Left ventricle myocardium superior (tissue), 1 donor: Measurements from ENCODE around the gene NKPD1. TPM values are rescaled to one million over a fixed set of nuclear protein-coding genes. Genes with fewer than 3 reads are reported as not detected.
A peak's percentile ranks its signal among the peaks of the same experiment; 100 is the strongest.

Experiments used
- ATAC-seq: fragments of 200-7000 bp; cut with Tn5 transposase; one replicate; pipeline ENCODE4 v1.9.1; 2020; ENCODE audit warnings: mild to moderate bottlenecking, moderate library complexity
- DNase-seq: peaks from one replicate; pipeline ENCODE4 v3.0.0-alpha.2; 2020
- intact Hi-C: fragments of 100-400 bp; cut with micrococcal nuclease; formaldehyde crosslinking; loops from one replicate; pipeline ENCODE4 v1.11.0; 2022
- total RNA-seq: library from RNA; stranded (reverse); fragmentation: NEBNext Ultra II Directional; extraction: Animal tissue kit (Norgen Biotek cat#: 25700); gene quantifications from one replicate; pipeline ENCODE4 v1.2.1, GENCODE V29; 2021
- donor health status: DM: no; HTN: yes; CAD: no; lungs with severe emphysema.

The NKPD1 gene
- total RNA-seq, 1 donor from 2014 or later: 0.07 TPM

DNA sequence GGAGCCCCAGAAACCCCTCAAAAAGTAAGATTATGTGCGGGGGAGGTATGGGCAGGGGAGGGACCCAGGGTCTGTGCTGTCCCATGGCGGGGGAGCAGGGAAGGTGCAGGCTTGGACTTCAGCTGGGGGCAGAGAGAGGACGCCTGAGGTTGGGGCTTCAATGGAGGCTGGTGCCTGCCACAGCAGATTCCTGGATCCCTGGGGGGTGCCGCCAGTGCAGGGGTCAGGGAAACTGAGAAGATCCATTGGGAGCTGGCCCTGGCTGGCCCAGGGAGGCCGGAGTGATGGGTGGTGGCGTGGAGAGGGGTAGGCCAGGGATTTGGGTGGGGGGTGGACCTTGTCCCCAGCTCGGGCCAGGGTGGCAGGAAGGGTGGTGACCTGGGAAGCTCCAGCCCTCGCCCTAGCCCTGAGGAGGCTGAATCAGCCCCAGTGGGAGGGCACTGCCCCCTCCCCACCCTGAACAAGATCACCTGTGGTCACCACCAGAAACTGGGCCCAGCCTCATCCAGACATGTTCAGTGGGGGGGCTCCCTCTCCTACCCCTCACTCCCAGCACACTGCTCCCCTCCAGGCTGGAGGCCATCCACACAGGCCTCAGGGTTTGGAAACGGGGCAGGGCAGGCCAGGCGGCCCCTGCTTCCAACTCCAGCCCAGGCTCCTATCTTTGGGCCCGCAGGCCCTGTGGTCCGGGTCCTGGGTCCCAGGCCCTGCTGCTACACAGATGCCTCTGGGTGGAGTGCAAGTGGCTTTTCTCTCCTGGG, 1.4 kb downstream of the NKPD1 start:
- DNase-seq (no peak), ATAC-seq (no peak)
- intact Hi-C loops: no loop called here

DNA sequence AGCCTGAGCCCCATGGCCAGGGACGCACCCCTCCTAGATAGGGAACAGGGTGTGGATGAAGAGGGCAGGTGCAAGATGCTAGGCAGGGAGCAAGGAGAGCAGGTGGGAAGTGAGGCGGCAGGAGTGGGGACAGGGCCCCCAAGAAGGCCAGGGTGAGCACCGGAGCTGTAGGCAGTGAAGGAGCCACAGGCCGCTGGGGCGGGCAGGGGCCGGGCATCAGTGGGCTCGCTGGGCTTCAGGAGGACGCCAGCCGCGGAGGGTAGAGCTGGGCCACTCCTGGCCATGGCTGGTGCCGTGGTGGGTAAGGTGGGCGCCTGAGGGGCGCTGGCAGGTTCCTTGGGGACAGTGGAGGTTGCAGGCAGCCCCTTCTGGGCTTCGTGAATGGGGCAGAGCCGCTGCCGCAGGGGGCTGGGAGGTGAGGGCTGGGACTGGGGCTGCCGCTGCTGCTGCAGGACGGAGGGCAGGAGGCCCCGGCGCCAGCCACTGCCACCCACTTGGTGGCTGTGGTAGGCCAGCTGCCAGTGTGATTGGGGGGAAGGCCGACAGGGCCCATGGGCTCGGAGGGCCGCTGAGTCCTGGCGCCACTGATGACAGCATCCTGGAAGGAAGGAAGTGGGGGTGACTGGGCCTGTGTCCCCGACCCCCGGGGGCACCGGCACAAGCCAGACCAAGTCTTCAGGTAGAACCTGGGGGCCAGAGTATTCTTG, 2.1 kb downstream of the NKPD1 start:
- DNase-seq (no peak), ATAC-seq (no peak)
- intact Hi-C loops: no loop called here

DNA sequence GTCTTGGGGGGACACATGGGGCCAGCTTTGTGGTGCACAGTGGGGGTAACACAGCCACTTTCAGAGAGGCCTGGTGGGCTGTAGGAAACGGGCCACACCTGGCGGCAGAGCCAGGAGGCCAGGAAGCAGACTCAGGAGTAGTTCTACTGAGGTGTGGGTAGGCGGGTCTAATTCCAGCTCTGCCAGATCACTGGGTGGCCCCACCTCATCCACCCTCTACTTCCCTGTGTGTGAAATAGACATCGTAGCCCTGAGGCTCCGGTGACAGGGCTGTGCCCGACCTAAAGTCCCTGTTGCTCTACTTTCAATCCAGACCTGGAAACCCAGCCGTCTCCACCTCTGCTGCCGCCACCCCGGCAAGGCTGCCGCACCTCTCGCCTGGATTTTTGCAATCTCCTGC, 4.0 kb downstream of the NKPD1 start:
- DNase-seq: no peak
- intact Hi-C loops: no loop called here
- ATAC-seq: no peak

DNA sequence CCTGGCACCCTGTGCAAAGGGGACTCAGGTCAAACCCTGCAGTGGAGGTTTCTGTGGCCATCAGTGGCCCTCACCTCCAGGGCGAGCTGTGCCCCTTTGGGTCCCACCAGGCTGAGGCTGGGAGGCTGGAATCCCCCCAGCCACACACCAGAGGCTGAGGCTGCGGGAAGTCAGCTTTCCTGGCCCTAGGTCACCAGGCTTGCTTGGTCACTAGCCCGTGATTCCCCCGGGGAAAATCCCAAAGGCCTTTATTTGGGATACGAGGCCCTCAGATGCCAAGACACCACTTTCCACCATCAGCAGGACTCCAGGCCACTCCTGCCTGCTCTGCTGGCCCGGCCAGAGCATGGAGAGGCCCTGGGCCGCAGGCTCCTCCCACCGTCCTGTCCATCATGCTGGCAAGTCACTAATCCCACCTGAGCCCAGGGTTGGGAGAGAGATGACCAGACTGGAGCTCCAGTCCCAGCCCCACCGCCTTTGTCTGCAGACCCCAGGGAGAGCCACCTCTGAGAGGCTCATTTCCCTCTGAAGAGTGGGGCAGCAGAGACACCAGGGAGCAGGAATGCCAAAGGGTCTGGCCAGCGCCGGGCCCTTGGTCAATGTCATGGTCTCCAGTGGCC, 4.7 kb downstream of the NKPD1 start:
- DNase-seq: no peak
- ATAC-seq: no peak
- intact Hi-C loops: no loop called here

DNA sequence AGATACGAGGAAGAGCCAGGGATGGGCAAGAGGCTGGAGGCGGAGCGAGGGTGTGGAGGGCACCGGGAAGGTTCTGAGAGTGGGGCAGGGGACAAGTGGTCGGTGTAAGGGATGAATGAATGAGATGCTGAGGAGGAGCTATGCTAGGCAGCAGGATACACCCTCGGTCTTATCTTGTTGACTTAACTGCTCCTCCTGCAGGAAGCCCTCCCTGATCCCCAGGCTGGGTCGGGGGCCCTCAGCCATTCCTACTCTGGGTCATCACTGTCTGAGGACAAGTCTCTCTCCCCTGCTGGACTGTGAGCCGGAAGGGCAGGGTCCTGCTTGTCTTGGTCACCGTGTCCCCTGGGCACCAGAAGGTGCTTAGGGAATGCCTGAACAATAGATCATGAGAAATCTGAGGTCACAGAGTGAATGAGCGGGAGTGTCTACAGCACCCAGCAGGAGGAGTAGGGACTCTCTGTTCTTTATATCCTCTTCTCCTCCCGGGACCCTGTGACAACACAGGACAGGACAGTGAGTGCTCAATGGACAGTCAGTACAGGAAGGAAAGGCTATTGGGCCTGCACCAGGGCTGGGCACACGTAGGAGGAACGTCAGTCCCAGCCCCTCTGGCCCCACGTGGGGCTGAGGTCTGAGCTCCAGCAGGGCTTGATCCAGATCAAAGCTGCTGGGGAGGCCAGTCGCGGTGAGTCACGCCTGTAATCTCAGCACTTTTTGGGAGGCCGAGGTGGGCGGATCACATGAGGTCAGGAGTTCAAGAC, 6.5 kb downstream of the NKPD1 start:
- ATAC-seq: peak; percentile 36
- intact Hi-C loops: no loop called here
- DNase-seq: no peak

DNA sequence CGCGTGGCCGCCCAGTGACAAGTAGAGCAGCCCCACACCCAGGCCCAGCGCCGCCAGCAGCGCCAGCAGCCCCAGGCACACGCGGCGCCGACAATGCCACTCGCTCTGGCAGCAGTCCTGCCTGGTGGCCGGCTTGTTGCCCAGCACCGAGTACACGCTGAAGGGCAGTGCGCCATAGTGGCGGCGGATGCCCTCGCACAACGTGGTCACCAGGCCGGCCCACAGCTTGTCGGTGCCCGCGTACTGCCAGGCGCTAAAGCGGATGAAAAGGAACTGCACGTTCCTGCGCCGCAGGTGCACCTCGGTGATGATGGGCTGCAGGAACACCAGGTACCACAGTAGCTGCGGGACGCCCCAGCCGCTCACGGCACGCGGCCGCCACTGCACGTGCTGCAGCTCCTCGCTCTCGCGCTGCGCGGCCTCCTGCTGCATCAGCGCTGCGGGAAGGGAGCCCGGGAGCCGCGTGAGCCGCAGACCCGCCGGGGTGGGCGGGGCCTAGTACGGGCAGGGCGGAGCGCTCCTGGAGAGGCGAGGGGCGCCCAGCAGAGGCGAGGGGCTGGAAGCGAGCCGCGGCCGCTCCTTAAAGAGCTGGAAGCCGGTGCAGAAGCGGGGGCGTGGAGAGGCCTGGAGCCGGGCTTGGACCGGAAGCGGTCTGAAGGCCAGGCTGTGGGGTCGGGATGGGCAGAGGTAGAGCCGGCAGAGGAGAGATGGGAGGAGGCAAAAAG, 7.3 kb downstream of the NKPD1 start:
- peak; percentile 70 for DNase-seq
- ATAC-seq: peak; percentile 75
- intact Hi-C loops: no loop called here

DNA sequence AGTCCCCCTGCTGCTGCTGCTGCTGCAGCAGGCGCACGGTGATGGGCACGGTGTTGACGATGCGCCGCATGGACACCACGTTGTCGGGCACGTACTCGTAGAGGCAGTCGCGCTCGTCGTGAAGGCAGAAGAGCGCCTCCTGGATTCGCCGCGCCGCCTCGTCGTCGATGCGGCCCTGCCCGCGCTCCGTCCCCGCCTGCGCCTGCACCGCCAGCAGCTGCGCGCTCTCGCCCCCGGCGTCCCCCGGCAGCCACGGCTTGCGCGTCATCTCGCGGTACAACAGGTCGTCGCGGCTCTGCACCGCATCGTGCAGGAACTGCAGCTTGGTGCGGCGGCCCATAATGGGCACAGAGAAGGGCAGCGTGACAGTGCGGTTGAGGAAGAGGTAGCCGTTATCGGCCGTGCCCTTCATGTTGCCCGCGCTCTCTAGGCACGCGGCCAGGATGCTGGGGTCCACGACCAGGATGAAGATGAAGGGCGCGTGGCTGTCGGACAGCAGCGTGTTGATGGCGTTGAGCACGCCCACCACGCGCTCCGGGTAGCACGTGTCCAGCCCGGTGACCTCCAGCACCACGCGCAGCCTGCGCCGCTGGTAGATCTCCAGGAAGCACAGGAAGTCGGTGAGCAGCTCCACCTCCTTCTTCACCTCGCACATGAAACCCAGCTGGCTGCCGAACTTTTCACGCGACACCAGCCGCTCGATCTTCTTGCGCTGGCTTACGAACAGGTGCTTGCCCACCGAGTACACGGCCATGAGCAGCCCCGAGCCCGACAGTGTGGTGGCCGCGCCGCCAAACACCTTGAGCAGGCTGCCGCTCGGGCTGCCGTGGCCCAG, 8.1 kb downstream of the NKPD1 start:
- ATAC-seq: peak; percentile 60
- intact Hi-C loops: no loop called here
- DNase-seq: peak; percentile 64

DNA sequence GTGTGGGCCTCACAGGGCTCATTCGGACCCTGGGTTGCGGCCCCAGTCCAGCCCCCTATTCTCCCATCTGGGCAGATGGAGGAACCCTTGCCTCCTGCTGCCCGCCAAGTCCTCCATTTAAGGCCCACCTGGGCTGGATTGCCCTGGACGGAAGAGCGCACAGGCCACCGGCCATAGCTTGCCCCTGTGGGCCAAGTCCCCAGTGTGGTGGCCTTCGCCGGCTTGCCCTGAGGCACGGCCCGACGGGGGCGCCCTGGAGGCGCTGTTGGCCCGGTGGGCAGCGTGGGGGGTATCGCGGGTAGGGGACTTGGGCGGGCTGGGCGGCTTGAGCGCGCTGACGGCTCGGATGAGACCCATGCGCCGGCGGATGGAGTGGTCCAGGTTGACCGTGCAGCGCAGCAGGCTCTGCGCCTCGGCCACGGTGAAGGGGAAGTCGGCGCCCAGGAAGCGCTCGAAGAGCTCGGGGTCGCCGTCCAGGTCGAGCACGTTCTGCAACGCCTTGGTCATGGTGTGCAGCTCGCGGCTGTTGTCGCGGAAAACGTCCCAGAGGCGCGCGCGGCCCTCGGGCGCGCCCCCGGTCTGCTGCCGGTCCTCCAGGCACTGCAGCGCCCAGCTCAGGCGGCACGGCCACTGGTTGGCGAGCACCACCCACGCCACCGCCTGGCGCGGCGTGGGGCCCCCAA, 8.8 kb downstream of the NKPD1 start:
- ATAC-seq (no peak), DNase-seq (no peak)

DNA sequence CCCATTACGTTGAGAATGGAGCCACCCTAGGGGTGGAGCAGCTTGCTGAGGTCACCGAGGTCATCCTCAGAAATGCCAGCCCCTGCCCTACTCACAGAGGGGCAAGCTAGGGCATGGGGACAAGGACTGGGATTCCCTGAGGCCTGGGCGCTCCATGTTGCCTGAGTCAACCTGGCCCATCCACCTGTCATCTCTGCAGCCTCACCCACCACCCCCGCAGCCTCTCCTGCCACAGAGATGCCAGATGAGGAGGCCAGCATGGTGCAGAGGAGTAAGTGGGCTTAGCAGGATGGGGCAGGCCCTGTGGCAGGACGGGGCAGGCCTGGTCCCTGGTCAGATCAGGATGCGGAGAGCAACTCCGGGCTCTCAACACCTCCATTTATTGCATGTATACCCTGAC, 9.5 kb downstream of the NKPD1 start:
- ATAC-seq (no peak), DNase-seq (no peak)

More for the DNA sequence above, 8.8 kb downstream of the NKPD1 start:
- intact Hi-C loops: no loop called here

DNA sequence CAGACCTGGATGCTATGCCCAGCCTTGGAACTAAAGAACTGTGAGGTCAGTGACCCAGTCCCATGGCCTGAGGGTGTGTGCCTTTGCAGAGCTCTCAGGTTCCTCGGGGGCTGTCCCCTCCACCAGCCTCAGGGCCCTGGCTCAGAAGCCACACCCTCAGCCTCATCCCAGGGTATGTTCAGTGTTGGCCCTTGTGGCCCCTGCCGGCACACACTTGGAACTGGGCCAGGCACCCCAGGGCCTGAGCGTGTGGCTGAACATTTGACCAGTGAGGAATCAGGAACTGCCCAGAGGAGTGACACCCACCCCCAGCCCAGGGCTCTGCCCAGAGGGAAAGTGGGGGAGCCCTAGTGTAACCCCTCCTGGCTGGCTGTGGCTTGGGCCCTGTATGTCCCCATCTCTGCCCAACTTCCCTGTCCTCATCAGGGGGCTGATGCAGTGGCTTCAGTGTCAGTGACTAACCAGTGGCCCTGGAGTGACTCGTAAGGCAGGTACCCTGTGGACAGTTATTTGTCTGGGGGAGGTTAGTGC, 10.0 kb downstream of the NKPD1 start:
- no peak for DNase-seq
- intact Hi-C loops: no loop called here

More for the DNA sequence above, 9.5 kb downstream of the NKPD1 start:
- intact Hi-C loops: no loop called here

DNA sequence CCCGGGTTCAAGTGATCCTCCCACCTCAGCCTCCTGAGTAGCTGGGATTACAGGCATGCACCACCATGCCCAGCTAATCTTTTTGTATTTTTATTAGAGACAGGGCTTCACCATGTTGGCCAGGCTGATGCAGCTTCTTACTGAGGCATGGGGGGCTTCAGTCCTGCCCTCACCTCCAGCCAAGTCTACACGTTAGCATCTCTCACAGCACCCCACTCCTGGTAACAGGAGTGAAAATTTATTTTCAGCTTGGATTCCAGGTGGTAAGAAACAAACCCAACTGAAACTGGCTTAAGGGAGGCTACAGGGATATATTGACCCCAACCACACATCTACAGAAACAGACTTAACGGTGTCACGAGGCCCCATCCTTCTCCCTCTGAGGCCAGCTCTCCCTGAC, 10.6 kb downstream of the NKPD1 start:
- ATAC-seq (no peak), DNase-seq (no peak)
- intact Hi-C loops: no loop called here

More for the DNA sequence above, 10.0 kb downstream of the NKPD1 start:
- no peak for ATAC-seq

DNA sequence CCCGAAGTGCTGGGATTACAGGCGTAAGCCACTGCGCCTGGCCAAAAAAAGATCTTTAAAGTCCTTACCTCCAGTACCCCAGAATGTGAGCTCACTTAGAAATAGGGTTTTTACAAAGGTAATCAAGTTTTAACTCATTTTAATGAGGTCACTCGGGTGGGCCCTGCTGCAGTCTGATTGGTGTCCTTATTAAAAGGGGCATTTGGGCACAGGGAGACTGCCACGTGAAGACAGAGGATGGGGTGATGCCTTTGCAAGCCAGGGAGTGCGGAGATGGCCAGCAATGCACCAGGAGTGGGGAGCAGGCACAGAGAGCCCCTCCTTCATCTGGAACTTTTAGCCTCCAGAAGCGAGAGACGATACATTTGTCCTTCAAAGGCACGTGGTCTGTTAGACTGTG, 11.7 kb downstream of the NKPD1 start:
- intact Hi-C loops: no loop called here
- no peak for ATAC-seq
- DNase-seq: no peak

DNA sequence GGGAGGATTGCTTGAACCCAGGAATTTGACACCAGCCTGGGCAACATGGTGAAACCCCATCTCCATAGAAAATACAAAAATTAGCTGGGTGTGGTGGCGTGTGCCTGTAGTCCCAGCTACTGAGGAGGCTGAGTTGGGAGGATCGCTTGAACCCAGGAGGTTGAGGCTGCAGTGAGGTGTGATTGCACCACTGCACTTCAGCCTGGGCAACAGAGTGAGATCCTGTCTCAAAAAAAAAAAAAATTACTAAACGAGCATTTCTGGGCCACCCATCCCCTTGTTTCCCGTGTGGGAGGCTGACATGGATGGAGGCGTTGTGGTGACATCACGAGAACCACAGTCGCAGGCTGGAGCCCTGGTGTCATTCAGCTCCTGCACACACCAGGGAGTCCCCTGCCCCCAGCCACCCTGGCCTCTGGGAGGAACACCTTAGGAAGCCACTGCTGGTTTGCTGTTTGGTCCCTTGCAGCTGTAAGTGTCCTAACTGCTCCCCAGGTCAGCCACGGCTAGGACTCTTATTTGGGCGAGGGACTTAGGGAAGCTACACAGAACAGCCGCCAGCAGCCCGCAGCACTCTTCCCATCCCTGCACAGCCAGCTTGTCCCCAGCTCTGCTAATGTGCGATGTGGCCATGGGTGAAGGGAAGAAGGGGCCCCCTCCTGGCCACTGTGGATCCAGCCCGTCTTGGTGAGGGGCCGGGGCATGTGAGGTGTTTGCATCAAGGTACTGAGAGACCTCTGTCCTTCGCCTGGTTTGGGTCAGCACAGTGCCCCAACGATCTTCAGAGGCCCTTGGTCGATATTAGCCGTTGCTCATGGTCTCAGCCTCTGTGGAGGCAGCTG, 12.7 kb downstream of the NKPD1 start:
- intact Hi-C loops: no loop called here
- ATAC-seq (no peak), DNase-seq (no peak)

DNA sequence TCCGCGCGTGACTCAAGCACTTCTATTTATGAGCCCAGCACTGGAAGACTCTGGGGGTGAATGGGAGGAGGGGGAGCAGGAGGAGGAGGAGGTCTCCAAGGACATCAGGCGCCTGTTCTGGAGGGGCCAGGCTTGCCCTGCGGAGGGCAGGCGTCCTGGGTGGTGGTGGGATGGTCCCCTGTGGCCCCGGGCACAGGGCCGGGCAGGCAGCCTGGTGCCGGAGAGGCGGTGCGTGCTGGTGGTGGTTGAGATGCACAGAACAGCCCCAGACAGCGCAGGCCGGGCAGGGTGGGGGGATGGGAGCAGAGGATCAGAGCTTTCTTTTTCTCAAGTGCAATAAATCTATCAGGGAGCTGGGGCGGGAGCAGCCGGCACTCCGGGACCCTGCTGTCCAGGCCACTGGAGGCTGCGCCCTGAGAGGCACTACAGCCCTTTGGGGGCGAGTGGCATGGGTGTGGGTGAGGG, 14.0 kb downstream of the NKPD1 start:
- intact Hi-C loops: no loop called here
- DNase-seq: no peak
- ATAC-seq: no peak

DNA sequence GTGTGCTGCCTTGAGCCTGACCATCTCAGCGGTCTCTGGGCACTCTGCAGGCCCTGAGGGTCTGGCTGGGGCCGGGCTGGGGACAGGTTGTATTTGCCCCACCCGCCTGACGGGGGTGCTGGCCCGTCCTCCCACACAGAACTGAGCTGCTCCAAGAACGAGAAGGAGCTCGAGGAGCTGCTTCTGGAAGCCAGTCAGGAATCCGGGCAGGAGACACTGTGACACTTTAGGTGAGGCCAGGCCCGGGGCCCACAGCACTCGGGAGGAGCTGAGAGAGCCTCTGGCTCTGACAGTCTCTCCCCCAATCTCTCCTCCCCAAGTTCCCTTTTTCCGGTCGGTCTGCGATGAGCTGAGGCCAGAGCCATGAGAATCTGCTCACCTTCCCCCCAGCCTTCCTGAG, 14.5 kb downstream of the NKPD1 start:
- ATAC-seq: no peak
- DNase-seq: no peak
- intact Hi-C loops: no loop called here
